ENCODE measurements around the gene RALGAPB.

The RALGAPB gene

DNA sequence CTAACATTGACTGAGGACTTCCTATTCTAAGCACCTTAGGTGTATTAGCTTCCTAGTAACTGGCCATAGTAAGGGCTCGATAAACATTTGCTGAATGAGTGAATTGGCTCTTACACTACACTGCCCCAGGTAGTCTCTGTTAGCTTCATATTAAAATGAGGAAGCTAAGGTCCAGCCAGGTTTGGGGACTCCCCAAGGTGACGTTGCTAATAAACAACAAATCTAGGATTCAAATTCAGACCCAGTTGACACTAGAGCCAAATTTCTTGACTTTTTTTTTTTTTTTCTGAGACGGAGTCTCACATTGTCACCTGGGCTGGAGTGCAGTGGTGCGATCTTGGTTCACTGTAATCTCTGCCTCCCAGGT lies 145.2 kb downstream of the RALGAPB start:
- no peak for DNase-seq

DNA sequence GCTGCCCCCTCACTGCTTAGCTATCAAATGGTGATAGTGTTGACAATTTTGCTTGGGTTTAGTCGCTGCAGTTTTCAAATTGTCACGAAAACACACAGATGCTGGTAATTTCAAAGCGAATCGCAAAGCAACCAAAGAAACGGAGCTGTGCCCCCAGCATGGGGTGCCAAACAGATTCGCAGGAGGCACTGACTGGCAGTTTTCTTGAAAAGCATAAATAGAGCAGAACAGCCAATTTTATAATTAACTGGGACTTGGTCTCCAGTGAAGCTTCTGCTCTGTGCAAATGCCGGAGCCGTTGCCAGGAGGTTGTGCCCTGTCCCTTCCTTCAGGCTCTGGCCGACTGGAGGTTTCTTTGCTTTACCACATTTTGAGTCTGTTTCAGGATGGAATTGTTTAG lies 147.8 kb downstream of the RALGAPB start:
- no peak for DNase-seq

DNA sequence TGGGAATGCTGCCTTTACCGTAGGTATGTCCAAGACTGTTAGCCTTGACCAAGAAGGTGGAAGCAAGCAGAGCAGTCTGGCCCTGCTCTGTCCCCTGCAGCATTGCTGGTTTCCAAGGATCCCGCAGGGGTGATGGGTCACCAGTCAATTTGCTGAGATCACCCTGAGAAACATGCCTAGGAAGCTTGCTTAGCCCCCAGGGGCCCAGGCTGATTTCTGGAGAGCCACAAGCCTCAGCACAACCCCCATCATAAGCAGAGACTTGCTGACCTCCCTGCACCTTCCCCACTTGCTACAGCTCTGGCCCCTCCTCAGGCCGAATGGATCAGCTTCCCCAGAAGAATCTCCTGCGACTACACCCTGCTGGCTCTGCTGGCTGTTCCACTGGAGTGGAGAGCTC lies 150.4 kb downstream of the RALGAPB start:
- DNase-seq = no peak

DNA sequence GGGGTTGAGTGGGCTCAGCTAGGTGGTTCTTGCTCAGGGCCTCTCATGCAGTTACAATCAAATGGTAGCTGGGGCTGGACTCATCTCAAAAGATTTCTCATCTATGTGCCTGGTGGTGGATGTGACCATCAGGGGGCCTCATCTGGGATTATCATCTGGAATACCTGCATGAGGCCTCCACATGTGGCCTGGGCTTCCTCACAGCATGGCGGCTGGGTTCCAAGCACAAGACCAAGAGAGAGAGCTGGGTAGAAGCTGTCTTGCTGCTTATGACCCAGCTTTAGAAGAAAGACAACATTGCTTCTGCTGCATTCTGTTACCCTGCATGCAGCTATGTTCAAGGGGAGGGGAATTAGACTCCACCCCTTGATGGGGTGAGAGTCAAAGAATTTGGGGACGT lies 151.4 kb downstream of the RALGAPB start:
- DNase-seq = no peak

DNA sequence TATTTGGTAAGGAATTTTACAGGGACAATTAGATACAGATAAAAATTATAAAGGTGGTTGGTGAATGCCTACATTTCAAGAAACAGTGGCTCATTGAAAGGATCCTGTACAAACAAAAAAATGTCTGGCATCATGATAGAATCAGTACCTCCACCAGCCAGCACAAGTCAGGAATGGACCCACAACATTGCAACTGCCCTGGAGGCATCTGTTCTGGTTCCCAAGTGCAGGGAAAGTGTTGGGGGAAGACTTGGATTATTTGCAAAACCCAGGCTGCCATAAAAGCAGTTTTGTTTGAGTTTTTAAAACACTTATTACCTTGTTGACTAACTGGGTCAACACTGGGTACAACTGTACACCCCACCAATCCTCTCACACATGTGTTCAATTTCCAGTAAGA lies 153.3 kb downstream of the RALGAPB start:
- no peak for DNase-seq

DNA sequence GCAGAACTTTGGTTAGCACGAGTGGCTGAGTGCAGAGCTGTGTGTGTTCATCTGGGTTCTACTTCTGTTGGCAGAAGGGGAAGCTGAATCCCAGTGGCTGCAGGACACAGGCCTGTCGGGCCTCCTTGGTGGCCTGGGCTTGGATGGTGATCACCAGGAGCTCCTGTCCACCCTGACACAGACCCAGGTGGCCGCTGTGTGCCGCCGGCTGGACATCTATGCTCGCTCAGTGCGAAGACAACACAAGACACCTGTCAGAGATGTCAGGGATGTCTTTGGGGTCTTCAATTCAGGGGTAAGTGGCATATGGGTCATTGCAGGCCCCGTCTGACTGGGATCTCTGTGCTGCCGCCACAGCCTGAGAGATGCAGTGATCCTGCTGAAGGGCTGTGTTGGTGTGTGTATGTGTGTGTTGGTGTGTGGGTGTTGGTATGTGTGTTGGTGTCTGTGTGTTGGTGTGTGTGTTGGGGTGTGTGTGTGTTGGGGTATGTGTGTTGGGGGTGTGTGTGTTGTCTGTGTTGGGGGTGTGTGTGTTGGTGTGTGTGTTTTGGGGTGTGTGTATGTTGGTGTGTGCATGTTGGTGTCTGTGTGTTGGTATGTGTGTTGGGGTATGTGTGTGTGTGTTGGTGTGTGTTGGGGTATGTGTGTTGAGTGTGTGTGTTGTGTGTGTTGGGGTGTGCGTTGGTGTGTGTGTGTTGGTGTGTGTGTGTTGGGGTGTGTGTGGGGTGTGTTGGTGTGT lies 154.4 kb downstream of the RALGAPB start:
- no peak for DNase-seq
